ENCODE measurements around the gene VGLL4.

Gene VGLL4

GRCh38 chr3:11563159-11563864 is 80.4 kb downstream of the VGLL4 start:
- DNase-seq, result no peak
- in situ Hi-C loops (cut with HindIII; ENCODE audit: low pct_ligation_motif_present, low pct_unique_long_range_greater_than_20kb, low sequenced_read_pairs), result no loop called here

GRCh38 chr3:11562277-11562881 is 81.3 kb downstream of the VGLL4 start:
- DNase-seq, result no peak
- in situ Hi-C loops (cut with HindIII; ENCODE audit: low pct_ligation_motif_present, low pct_unique_long_range_greater_than_20kb, low sequenced_read_pairs), result no loop called here

- in situ Hi-C loops (cut with HindIII; ENCODE audit: low pct_ligation_motif_present, low pct_unique_long_range_greater_than_20kb, low sequenced_read_pairs), result no loop called here
- DNase-seq, result no peak
Measured at GRCh38 chr3:11560746-11561145, 83.0 kb downstream of the VGLL4 start.

GRCh38 chr3:11559816-11560633 is 83.7 kb downstream of the VGLL4 start:
- in situ Hi-C loops (cut with HindIII; ENCODE audit: low pct_ligation_motif_present, low pct_unique_long_range_greater_than_20kb, low sequenced_read_pairs), result no loop called here
- DNase-seq, result no peak

GRCh38 chr3:11558918-11559815 is 84.5 kb downstream of the VGLL4 start:
- in situ Hi-C loops (cut with HindIII; ENCODE audit: low pct_ligation_motif_present, low pct_unique_long_range_greater_than_20kb, low sequenced_read_pairs), result no loop called here
- DNase-seq, result no peak

- in situ Hi-C loops (cut with HindIII; ENCODE audit: low pct_ligation_motif_present, low pct_unique_long_range_greater_than_20kb, low sequenced_read_pairs), result no loop called here
- DNase-seq, result no peak
Measured at GRCh38 chr3:11558411-11558903, 85.3 kb downstream of the VGLL4 start.

- DNase-seq, result no peak
- in situ Hi-C loops (cut with HindIII; ENCODE audit: low pct_ligation_motif_present, low pct_unique_long_range_greater_than_20kb, low sequenced_read_pairs), result no loop called here
Measured at GRCh38 chr3:11558002-11558401, 85.7 kb downstream of the VGLL4 start.

GRCh38 chr3:11556851-11557644 is 86.7 kb downstream of the VGLL4 start:
- in situ Hi-C loops (cut with HindIII; ENCODE audit: low pct_ligation_motif_present, low pct_unique_long_range_greater_than_20kb, low sequenced_read_pairs), result no loop called here
- no peak for DNase-seq

- DNase-seq, result no peak
- in situ Hi-C loops (cut with HindIII; ENCODE audit: low pct_ligation_motif_present, low pct_unique_long_range_greater_than_20kb, low sequenced_read_pairs), result no loop called here
Measured at GRCh38 chr3:11555881-11556633, 87.7 kb downstream of the VGLL4 start.

- no peak for DNase-seq
- in situ Hi-C loops (cut with HindIII; ENCODE audit: low pct_ligation_motif_present, low pct_unique_long_range_greater_than_20kb, low sequenced_read_pairs), result no loop called here
Measured at GRCh38 chr3:11555211-11555782, 88.4 kb downstream of the VGLL4 start.

GRCh38 chr3:11554666-11555065 is 89.0 kb downstream of the VGLL4 start:
- no peak for DNase-seq

GRCh38 chr3:11554236-11554610 is 89.5 kb downstream of the VGLL4 start:
- in situ Hi-C loops (cut with HindIII; ENCODE audit: low pct_ligation_motif_present, low pct_unique_long_range_greater_than_20kb, low sequenced_read_pairs), result no loop called here
- DNase-seq, result no peak

More at GRCh38 chr3:11554666-11555065, 89.0 kb downstream of the VGLL4 start:
- in situ Hi-C loops (cut with HindIII; ENCODE audit: low pct_ligation_motif_present, low pct_unique_long_range_greater_than_20kb, low sequenced_read_pairs), result no loop called here

GRCh38 chr3:11553436-11554235 is 90.1 kb downstream of the VGLL4 start:
- no peak for DNase-seq
- in situ Hi-C loops (cut with HindIII; ENCODE audit: low pct_ligation_motif_present, low pct_unique_long_range_greater_than_20kb, low sequenced_read_pairs), result no loop called here

- in situ Hi-C loops (cut with HindIII; ENCODE audit: low pct_ligation_motif_present, low pct_unique_long_range_greater_than_20kb, low sequenced_read_pairs), result no loop called here
- no peak for DNase-seq
Measured at GRCh38 chr3:11552289-11553264, 91.1 kb downstream of the VGLL4 start.

- DNase-seq, result no peak
- in situ Hi-C loops (cut with HindIII; ENCODE audit: low pct_ligation_motif_present, low pct_unique_long_range_greater_than_20kb, low sequenced_read_pairs), result no loop called here
Measured at GRCh38 chr3:11551036-11551435, 92.7 kb downstream of the VGLL4 start.

Measured in ACHN (cell line).